K562 treated with DMSO at 1 percent for 4 hours (cell line): ENCODE data around the gene TP53BP2. TPM values are rescaled to one million over a fixed set of nuclear protein-coding genes. Genes with fewer than 3 reads are reported as not detected.

Source experiments
- total RNA-seq: library from RNA; unstranded; fragments of 300-600 nt; gene quantifications from 2 replicates; pipeline ENCODE4 v1.2.3, GENCODE V29; 2022; ENCODE audit not compliant: insufficient read depth

The TP53BP2 gene, protein sequence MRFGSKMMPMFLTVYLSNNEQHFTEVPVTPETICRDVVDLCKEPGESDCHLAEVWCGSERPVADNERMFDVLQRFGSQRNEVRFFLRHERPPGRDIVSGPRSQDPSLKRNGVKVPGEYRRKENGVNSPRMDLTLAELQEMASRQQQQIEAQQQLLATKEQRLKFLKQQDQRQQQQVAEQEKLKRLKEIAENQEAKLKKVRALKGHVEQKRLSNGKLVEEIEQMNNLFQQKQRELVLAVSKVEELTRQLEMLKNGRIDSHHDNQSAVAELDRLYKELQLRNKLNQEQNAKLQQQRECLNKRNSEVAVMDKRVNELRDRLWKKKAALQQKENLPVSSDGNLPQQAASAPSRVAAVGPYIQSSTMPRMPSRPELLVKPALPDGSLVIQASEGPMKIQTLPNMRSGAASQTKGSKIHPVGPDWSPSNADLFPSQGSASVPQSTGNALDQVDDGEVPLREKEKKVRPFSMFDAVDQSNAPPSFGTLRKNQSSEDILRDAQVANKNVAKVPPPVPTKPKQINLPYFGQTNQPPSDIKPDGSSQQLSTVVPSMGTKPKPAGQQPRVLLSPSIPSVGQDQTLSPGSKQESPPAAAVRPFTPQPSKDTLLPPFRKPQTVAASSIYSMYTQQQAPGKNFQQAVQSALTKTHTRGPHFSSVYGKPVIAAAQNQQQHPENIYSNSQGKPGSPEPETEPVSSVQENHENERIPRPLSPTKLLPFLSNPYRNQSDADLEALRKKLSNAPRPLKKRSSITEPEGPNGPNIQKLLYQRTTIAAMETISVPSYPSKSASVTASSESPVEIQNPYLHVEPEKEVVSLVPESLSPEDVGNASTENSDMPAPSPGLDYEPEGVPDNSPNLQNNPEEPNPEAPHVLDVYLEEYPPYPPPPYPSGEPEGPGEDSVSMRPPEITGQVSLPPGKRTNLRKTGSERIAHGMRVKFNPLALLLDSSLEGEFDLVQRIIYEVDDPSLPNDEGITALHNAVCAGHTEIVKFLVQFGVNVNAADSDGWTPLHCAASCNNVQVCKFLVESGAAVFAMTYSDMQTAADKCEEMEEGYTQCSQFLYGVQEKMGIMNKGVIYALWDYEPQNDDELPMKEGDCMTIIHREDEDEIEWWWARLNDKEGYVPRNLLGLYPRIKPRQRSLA
- total RNA-seq: 24.9 and 29.2 TPM in 2 replicates

DNA sequence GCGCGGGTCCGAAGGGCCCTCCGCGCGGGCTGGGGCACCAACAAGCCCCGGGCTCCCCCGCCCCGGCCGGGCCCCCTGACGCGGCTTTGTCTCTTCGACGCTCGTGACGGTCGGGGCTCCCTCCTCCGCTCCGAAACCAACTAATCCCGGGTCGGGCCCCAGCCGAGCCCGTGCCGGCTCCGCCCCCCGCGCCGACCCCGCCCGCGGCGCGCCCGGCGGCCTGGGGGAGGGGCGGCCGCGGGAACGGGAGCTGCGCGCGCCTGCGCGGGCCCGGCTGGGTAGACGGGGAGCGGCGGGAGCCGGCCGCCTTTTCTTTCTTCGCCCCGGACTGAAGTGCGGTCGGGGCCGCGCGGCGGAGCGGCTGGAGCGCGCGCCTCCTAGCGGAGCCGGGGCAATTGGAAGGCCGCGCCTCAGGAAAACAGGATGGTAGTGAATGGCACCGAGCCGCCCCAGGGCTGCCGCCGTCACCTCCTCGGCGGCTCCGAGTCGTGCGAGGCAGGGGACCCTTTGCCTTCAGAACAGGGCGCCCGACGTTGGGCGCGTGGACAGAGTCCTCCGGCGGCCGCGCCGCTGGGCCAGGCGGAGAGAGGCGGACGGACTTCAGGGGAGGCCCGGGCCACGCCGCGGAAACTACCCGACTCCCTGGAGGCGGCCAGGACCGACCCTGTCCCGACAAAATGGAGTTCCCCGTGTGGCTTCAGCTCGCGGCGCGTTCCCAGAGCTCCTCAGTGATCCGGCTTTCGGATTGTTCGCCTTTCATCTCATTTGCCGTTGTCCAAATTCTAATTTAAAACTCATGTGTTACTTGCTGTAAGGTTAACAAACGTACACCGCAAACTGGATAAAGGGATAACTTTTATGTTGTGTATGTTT lies at the start of gene TP53BP2:
Gene TP53BP2 (minus strand): TSS at position 138 of the 873 bp plus-strand sequence. CDS start 267 bp downstream, outside the sequence.

Other genes with a start within 250 kb of the TP53BP2 start
- not detected in 2 replicates for gene CAPN8, start 180.2 kb downstream of the TP53BP2 start, total RNA-seq
- 69.0 and 70.7 TPM in 2 replicates for gene CAPN2, start 133.4 kb downstream of the TP53BP2 start, total RNA-seq